ENCODE data around the gene SNX7. TPM values are rescaled to one million over a fixed set of nuclear protein-coding genes. Genes with fewer than 3 reads are reported as not detected.

The SNX7 gene
- total RNA-seq, 2 donors from 2014 or later, result 8.6 to 16.1 TPM

DNA sequence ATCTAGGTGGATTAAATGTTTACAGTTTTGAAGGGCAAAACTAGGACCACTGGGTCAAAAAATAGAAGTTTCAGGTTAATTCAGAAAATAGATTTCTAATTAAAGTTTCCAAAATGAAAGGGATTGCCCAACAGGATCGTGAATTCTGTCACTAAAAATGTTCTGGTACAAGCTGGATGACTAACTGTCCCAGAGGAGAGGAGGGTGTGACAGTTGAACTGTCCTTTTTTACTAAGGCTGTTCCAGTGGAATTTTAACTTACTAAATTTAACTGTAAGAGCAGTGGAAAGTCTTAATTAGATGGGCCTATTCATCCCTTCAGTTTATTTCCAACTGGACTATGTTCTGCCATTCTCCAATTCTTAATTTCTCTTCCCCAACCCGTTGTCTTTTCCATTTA, 7.2 kb downstream of the SNX7 start:
- no peak overlapping the region for H3K27ac ChIP-seq
- H3K27me3 ChIP-seq, result no peaks in the 10 kb centered on the region
- ATAC-seq (no peak), DNase-seq (no peak)
- no peaks in the 10 kb centered on the region for H3K36me3 ChIP-seq (replicated peaks in 1 of 2; ENCODE audit: insufficient read depth in 1 of 2, low read depth in 2 of 2)
- no peak overlapping the region for H3K4me3 ChIP-seq
- WGBS, 2 donors, result 73 to 78% methylated on average over 2 of the region's 2 CpGs
- intact Hi-C loops (cut with DNase I), result no loop called here
- H3K9me3 ChIP-seq, result no peaks in the 10 kb centered on the region
- H3K4me1 ChIP-seq, result peaks cover under 1% of the 10 kb centered on the region
- TF ChIP-seq, protein P1, sequence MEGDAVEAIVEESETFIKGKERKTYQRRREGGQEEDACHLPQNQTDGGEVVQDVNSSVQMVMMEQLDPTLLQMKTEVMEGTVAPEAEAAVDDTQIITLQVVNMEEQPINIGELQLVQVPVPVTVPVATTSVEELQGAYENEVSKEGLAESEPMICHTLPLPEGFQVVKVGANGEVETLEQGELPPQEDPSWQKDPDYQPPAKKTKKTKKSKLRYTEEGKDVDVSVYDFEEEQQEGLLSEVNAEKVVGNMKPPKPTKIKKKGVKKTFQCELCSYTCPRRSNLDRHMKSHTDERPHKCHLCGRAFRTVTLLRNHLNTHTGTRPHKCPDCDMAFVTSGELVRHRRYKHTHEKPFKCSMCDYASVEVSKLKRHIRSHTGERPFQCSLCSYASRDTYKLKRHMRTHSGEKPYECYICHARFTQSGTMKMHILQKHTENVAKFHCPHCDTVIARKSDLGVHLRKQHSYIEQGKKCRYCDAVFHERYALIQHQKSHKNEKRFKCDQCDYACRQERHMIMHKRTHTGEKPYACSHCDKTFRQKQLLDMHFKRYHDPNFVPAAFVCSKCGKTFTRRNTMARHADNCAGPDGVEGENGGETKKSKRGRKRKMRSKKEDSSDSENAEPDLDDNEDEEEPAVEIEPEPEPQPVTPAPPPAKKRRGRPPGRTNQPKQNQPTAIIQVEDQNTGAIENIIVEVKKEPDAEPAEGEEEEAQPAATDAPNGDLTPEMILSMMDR (IDR thresholded peaks at IDR 0.05), result no peak
- no peak for TF ChIP-seq POLR2A (IDR thresholded peaks at IDR 0.05)

DNA sequence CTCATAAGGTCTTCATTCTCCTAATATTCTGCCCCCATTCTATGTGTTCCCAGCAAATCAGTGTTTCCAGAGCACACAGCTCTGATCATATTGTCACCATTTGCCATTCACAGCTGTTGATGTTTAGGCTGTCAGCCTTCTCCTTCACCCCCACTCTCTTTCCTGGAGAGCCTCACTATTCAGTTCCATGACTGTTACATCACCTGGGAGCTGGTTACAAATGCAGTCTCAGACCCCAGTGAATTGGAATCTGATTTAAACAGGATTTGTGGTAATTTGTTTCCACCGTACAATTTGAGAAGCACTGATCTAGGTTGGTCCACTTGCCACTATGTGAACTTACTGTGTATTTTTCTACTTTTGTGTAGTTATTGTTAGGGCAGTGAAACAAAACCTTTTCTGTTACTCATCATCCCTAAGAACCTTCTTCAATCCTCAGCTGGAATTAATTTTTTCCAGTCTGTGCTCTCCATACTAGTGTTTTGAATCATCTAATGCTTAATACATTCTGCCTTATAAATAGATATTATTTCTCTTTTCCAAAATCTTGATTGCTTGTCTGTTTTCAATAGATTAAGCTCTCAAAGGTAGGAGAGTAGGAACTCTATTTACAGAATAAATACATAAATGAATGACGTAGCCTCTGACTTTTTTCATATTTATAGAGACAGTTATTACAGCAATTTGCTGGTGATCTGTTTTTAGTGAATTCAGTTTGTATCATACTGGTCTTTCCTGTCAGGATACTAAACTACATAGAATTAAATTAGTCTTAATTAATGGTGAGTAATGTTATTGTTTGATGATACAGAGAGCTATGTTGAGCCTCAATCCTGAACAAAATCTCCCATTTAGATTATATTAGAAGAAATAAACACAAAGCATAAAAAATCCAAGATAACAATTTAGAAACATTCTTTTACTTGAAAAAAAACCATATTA, 8.1 kb downstream of the SNX7 start:
- intact Hi-C loops (cut with DNase I), result no loop called here
- ATAC-seq (no peak), DNase-seq (no peak)
- Histone ChIP-seq H3K4me1 (no peaks in the 10 kb centered on the region), H3K36me3 (replicated peaks in 1 of 2; ENCODE audit: insufficient read depth in 1 of 2, low read depth in 2 of 2) (no peaks in the 10 kb centered on the region), H3K4me3 (no peak overlapping the region), H3K27me3 (no peaks in the 10 kb centered on the region), H3K9me3 (no peaks in the 10 kb centered on the region), H3K27ac (no peak overlapping the region)
- TF ChIP-seq POLR2A (IDR thresholded peaks at IDR 0.05), result no peak
- TF ChIP-seq, protein P1 (IDR thresholded peaks at IDR 0.05), result no peak
- 76 to 79% methylated on average over 2 of the region's 2 CpGs for WGBS, 2 donors

DNA sequence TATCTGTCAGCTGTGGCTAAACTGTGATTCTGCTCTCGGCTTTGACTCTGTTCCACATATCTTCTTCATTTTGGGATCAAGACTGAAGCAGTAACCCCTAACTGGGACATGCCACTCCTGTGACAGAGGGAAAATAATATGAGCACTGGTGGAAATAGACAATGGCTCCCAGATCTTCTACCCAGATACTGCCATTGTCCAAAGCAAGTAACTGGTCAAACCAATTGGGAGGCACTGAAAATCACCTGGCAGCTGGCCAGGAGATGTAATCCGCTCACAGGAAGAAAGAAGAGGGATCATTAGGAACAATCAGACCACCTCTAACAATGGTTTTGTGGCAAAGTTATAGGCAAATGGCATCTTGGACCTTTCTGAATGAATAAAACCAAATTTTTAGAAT, 10.7 kb downstream of the SNX7 start:
- WGBS, 2 donors, result 80 to 87% methylated on average over 2 of the region's 2 CpGs
- no peak for DNase-seq
- Histone ChIP-seq H3K27ac (no peak overlapping the region), H3K36me3 (replicated peaks in 1 of 2; ENCODE audit: insufficient read depth in 1 of 2, low read depth in 2 of 2) (no peaks in the 10 kb centered on the region), H3K9me3 (no peaks in the 10 kb centered on the region), H3K4me1 (no peaks in the 10 kb centered on the region), H3K4me3 (no peak overlapping the region), H3K27me3 (no peaks in the 10 kb centered on the region)
- intact Hi-C loops (cut with DNase I), result no loop called here
- no peak for TF ChIP-seq POLR2A (IDR thresholded peaks at IDR 0.05)
- TF ChIP-seq, protein P1 (IDR thresholded peaks at IDR 0.05), result no peak
- no peak for ATAC-seq

DNA sequence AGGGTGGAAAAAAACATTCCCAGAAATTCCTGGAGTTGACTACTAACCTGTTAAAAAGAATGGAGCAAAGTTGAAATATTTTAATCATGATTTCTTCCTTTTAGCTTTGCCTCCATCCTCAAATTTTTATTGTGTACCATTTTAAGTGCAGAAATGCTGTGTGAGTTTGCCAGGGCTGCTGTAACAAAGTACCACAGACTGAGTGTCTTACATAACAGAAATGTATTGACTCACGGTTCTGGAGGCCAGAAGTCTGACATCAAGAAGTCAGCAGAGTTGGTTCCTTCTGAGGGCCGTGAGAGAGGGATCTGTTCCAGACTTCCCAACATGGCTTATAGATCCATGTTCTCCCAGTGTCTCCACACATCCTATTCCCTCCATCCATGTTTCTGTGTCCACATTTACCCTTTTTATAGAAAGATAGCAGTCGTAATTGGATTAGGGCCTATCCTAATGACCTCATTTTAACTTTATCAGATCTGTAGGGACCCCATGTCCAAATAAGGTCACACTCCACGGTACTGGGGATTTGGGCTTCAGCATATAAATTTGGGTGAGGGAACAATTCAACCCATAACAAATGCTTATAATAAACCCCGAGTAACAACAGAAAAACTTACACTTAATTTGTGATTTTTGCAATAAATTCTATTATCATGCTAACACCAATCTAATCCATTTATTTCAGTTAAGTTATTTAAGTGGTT, 12.7 kb downstream of the SNX7 start:
- Histone ChIP-seq H3K36me3 (replicated peaks in 1 of 2; ENCODE audit: insufficient read depth in 1 of 2, low read depth in 2 of 2) (no peaks in the 10 kb centered on the region), H3K4me3 (no peak overlapping the region), H3K27ac (no peak overlapping the region), H3K9me3 (no peaks in the 10 kb centered on the region), H3K27me3 (no peaks in the 10 kb centered on the region), H3K4me1 (no peaks in the 10 kb centered on the region)
- ATAC-seq (no peak), DNase-seq (no peak)
- 77 to 81% methylated on average over 5 of the region's 5 CpGs for WGBS, 2 donors
- intact Hi-C loops (cut with DNase I), result no loop called here
- TF ChIP-seq, protein P1 (IDR thresholded peaks at IDR 0.05), result no peak
- no peak for TF ChIP-seq POLR2A (IDR thresholded peaks at IDR 0.05)

Data from body of pancreas (tissue), 4 donors.